Hematopoietic multipotent progenitor cell treated with erythropoietin and hydrocortisone succinate and interleukin-3 and kit ligand, for 8 days (in vitro differentiated cells): Measurements from ENCODE around the gene PANX1.

Experiments used
- DNase-seq: peaks from one replicate; pipeline ENCODE4 v3.0.0-alpha.2; 2015

PANX1 gene

GRCh38 chr11:94186342-94187203 lies 57.9 kb downstream of the PANX1 start:
- DNase-seq: no peak

DNA sequence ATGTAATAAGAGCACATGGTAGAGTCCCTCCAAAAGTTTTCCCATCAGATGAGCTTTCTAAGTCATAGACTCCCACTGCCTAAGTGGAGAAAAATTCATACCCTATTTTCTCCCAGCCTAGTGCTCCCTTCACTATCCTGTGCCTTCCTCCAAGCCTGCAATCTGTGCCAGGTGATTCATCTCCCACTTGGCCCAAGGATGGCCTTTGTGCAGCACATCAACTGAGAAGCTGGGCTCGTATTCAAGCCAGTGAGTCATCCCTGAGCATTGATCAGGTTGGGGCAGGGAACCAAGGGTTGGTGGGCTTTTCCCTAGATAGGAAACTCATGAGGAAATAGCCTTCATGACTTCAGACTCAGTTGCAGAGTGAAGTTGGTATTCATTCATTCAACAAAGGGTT lies 64.6 kb downstream of the PANX1 start:
- no peak for DNase-seq

DNA sequence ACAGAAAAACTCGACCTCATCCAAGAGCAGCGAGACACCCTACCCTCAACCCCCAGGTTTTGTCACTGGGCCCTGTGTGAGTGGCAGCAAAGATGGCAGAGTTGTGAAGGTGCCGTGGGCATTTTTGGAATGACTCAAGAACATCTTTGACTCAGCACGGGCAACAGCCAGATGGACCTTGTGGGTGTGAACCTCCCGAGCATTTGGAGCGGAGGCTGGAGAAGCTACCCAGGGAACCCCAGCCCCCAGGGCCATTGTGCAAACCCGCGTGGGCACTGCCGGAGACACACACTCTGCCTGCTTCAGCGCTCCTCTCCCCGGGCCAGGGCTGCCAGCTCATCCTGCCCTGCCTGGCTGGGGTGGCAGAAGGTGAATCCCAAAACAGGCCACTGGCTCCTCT lies 66.1 kb downstream of the PANX1 start:
- DNase-seq: no peak

DNA sequence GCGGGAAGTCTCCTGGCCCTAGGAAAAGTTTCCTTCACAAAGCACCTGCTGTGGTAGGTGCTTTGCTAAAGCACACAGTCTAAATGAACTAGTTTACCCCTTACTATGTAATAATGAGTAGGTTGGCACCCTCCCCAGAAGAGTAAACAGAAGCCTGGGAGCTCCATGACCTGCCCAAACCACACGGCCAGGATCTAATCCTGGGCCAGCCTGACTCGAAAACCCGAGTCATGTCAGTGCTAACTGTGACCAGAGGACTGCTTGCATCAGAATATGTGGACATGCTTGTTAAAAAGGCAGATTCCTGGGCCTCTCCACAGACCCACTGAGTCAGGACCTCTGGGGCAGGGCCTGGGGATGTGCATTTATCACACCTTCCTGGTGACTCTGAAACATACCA lies 67.7 kb downstream of the PANX1 start:
- DNase-seq: no peak

GRCh38 chr11:94198718-94199117 lies 70.1 kb downstream of the PANX1 start:
- no peak for DNase-seq

DNA sequence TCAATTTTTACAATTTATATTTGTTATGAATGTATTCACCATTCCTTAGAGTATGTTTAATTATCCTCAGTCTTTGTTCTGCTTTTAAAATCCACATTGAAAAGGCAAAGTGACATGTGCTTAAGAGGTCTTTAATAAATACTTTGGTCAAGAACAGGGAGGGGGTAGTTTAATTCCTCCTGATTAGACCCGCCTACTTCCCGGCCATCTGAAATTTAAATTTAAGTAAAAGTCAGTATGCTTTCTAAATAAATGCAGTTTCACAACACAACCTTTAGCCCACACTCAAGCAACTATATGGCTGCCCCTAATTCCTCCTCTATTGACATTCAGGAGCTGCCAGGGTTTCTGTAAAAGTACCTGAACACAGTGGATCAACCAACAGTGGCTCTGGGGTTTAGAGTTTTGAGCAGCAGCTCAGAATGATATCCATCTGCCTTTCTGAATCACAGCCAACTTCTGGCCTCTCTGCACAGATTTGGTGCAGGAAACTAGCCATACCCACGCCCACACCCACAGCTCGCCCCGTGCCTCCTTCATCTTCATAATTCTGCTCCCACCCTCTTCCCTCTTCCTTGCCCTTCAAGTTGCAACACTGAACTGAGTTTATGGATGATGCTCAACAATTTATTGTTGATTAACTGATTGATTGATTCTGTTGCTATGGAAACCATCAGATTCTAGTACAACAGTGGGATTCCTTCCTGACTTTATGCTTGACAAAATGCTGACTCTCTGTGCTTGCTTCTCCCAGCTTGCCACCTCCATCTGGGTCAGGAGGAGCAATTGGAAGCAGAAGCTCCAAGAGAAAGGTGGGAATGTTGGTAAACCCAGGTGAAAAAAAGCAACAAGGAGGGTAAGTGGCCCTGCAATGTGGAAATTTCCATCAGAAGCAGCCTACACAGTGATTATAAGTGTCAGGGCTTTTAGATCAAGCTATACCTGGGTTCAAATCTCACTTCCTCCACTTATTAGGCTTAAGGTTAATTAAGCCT lies 70.8 kb downstream of the PANX1 start:
- no peak for DNase-seq

DNA sequence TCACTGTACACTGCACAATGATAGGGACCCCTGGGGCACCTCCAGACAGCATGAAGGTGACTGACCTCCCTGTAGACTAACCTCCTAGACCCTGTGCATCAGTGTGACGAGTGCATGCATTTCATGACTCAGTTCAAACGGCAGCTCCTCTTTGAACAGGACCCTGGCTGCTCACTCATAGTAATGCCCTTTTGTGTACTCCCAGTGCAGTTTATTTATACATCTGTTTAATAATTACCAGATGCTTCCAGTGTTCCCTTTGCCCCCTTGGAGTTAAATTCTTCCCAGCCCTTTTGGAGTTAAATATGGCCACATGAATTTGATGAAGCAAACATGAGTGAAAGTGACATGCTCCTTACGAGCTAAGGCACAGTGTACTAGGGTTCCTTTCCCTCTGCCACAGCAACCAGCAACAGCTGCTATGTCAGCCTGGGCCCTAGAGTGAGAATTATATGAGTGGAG lies 72.4 kb downstream of the PANX1 start:
- no peak for DNase-seq

DNA sequence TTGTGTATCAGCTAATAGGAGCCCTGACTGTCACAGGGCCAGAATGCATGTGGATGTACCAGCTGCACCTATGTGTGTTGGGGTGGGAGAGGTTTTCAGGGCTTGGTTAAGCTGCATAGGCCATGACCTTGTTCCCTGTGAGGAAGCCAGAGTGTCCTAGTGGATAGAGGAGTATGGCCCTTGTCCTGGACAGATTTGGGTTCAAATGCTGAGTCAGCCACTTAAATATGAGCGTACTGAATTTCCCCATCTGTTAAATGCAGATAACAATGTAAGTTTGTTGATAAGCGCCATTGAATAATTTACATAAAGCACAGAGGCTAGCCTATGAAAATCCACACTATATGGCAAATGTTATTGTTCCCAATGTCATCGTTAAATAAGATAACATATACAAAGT lies 74.4 kb downstream of the PANX1 start:
- no peak for DNase-seq

DNA sequence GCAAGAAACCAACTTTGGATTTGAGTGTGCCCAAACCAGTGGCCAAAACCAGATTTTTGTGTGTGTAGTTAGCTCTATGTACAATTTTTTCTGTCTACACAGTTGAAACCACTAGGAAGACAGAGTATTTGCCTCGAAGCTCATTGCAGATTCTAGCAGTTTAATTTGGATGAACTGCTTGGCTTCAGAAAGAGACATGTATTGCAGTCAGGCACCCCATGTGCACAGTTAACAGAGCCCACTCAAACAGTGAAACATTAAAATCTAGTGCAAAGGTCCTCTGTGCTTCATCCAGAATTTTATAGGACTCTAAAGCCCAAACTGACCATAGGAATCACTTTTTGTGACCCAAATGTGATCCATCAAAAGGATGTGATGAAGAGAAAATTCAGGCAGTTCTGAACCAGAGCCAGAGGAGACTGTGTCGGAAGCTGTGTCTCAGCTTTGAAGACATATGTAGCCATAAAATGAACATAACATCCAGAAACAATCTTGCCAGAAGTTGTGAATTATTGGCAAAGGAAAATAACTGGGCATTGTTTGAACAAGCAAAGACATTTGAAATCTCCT lies 82.7 kb downstream of the PANX1 start:
- DNase-seq: no peak

DNA sequence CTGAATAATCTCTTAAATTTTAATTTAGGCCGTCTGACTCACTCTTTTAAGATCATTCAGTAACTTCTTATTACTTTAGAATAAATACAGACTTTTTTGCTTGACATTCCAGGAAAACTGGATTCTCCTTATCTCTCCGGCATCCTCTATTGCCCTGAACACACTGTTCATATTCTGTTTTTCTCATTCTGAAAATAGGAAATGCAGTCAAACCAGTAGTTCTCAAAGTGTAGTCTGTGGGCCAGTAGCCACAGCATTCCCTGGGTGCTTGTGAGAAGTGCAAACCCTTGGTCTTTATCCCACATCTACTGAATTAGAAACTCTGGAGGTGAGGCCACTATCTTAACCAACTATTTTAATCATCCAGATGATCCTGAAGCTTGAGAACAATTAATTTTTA lies 84.3 kb downstream of the PANX1 start:
- DNase-seq: no peak

DNA sequence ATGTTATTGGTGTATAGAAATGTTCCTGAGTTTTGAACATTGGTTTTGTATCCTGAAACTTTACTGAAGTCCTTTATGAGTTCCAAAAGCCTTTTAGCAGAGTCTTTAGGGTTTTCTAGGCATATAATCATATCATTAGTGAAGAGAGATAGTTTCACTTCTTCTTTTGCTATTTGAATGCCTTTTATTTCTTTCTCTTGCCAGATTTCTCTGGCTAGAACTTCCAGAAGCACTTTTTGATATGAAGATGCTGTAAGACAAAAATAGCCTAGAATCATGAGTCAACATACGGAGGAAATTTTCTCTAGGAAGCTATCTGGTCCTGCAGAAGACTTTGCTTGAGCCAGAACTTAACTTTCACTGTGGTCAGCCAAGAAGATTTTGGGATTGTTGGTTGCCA lies 89.1 kb downstream of the PANX1 start:
- no peak for DNase-seq

DNA sequence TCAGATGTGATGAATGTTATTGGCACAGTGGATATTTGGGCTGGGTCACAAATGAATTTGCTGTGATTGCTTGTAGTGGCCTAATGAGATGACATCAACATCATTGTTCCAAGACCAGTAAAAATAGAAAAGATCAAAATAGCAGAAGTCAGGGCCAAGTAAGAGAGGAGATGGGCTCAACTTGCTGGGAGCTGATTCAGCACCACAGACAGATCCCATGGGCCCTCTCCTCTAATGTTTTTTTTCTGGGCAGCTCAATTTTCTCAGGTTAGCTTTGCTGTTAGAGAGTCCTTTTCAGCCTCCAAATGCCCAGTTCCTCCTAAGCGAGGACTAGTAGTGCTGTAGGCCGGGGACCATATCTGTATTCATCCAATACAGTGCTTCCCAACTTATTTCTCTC lies 89.7 kb downstream of the PANX1 start:
- no peak for DNase-seq

GRCh38 chr11:94219771-94220170 lies 91.1 kb downstream of the PANX1 start:
- no peak for DNase-seq

GRCh38 chr11:94224078-94224477 lies 95.4 kb downstream of the PANX1 start:
- no peak for DNase-seq
